ENCODE measurements around the gene ATP11A.
"Not testable (repeated sequence)": the region's sequence is repeated elsewhere in the genome, so short reads cannot be mapped to it uniquely, and the experiment has no call there.

ATP11A gene

GRCh38 chr13:112670864-112671263 lies 19.0 kb upstream of the ATP11A start:
- DNase-seq (ENCODE audit: low read depth) = peak; percentile 86

- DNase-seq (ENCODE audit: low read depth) = no peak
These were observed 18.5 kb upstream of the ATP11A start for GRCh38 chr13:112671359-112671758.

GRCh38 chr13:112672651-112673284 lies 17.1 kb upstream of the ATP11A start:
- DNase-seq (ENCODE audit: low read depth) = no peak

GRCh38 chr13:112674412-112675365 lies 15.1 kb upstream of the ATP11A start:
- DNase-seq (ENCODE audit: low read depth) = peak; percentile 91

GRCh38 chr13:112675366-112675756 lies 14.5 kb upstream of the ATP11A start:
- DNase-seq (ENCODE audit: low read depth) = no peak

- DNase-seq (ENCODE audit: low read depth) = peak; percentile 32
These were observed 12.3 kb upstream of the ATP11A start for GRCh38 chr13:112677421-112677962.

- no peak for DNase-seq (ENCODE audit: low read depth)
These were observed 10.5 kb upstream of the ATP11A start for GRCh38 chr13:112679381-112679780.

GRCh38 chr13:112679932-112680677 lies 9.7 kb upstream of the ATP11A start:
- no peak for DNase-seq (ENCODE audit: low read depth)

- DNase-seq (ENCODE audit: low read depth) = no peak
These were observed 9.0 kb upstream of the ATP11A start for GRCh38 chr13:112680741-112681360.

- no peak for DNase-seq (ENCODE audit: low read depth)
These were observed 6.3 kb upstream of the ATP11A start for GRCh38 chr13:112683581-112683980.

GRCh38 chr13:112684071-112684845 lies 5.6 kb upstream of the ATP11A start:
- no peak for DNase-seq (ENCODE audit: low read depth)

GRCh38 chr13:112685189-112685805 lies 4.5 kb upstream of the ATP11A start:
- DNase-seq (ENCODE audit: low read depth) = not testable (repeated sequence)

GRCh38 chr13:112685896-112686295 lies 3.9 kb upstream of the ATP11A start:
- no peak for DNase-seq (ENCODE audit: low read depth)

GRCh38 chr13:112686364-112686763 lies 3.5 kb upstream of the ATP11A start:
- no peak for DNase-seq (ENCODE audit: low read depth)

GRCh38 chr13:112686987-112687386 lies 2.9 kb upstream of the ATP11A start:
- DNase-seq (ENCODE audit: low read depth) = no peak

GRCh38 chr13:112687836-112688559 lies 1.8 kb upstream of the ATP11A start:
- DNase-seq (ENCODE audit: low read depth) = no peak

GRCh38 chr13:112688560-112689302 lies 1.1 kb upstream of the ATP11A start:
- DNase-seq (ENCODE audit: low read depth) = peak; percentile 69

- no peak for DNase-seq (ENCODE audit: low read depth)
These were observed 568 bp downstream of the ATP11A start for GRCh38 chr13:112690283-112690929.

GRCh38 chr13:112692104-112692503 lies 2.3 kb downstream of the ATP11A start:
- no peak for DNase-seq (ENCODE audit: low read depth)

All from amniotic epithelial cell (primary cell).